HFFc6 (cell line): ENCODE measurements around the gene DENND1A. TPM values are rescaled to one million over a fixed set of nuclear protein-coding genes. Genes with fewer than 3 reads are reported as not detected.
"Not testable (repeated sequence)": the region's sequence is repeated elsewhere in the genome, so short reads cannot be mapped to it uniquely, and the experiment has no call there.

Source experiments
- DNase-seq: peaks from one replicate; pipeline ENCODE4 v3.0.0-alpha.2; 2018
- H3K27ac Mint-ChIP-seq: 2 replicates; pipeline ENCODE4 v1.8.0; 2020; ENCODE audit warnings: mild to moderate bottlenecking, mixed read lengths
- H3K27me3 Mint-ChIP-seq: 2 replicates; pipeline ENCODE4 v1.8.0; 2021; ENCODE audit warnings: mild to moderate bottlenecking, moderate library complexity, mixed read lengths; ENCODE audit not compliant: insufficient read depth
- H3K36me3 Mint-ChIP-seq: 2 replicates; pipeline ENCODE4 v1.8.0; 2021; ENCODE audit warnings: low read depth, mixed read lengths
- H3K4me1 Mint-ChIP-seq: 2 replicates; pipeline ENCODE4 v1.8.0; 2020; ENCODE audit warnings: low read depth, mixed read lengths
- H3K4me3 Mint-ChIP-seq: 2 replicates; pipeline ENCODE4 v1.8.0; 2020; ENCODE audit warnings: mild to moderate bottlenecking, moderate library complexity, mixed read lengths
- H3K9me3 Mint-ChIP-seq: 2 replicates; pipeline ENCODE4 v1.8.0; 2020; ENCODE audit warnings: mild to moderate bottlenecking, mixed read lengths
- total RNA-seq, 6 experiments: library from RNA; stranded (reverse); fragmentation: NEBNext Ultra II Directional; extraction: Animal tissue kit (Norgen Biotek cat#: 25700); gene quantifications; 2 replicates in 1 of 6; 3 replicates in 5 of 6; pipeline ENCODE4 v1.2.3, GENCODE V29; 2021
- TF ChIP-seq, protein P1 (sequence below): fragments of 200-600 bp; sonication (generic); IDR thresholded peaks from 2 replicates; pipeline ENCODE4 v1.5.0; 2021; ENCODE audit warnings: antibody characterized with exemption, mild to moderate bottlenecking

Gene DENND1A
- total RNA-seq, 6 experiments from 2014 or later = 25.4 to 38.3 (median 30.3) TPM

DNA sequence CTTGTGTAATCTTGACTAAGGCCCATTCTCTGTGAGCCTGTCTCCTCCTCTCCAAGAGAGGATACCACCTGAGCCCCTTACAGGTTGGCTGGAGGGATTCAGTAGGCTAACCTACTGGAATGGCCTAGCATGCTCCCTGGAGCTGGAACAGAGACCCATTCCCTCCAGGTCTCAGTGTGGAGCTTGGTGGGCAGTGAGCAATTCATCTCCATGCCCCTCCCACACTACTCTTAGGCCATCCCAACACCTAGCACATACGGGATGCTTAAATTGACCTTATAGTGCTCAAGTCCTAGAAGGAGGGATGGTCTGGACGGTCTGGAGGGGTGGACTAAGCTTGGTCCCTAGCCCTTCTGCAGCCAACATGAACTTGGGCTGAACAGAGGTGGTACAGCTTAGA, 498.3 kb downstream of the DENND1A start:
- no peak for DNase-seq
- peaks cover 27% of the 10 kb centered on the region for H3K36me3 Mint-ChIP-seq
- peaks cover 3% of the 10 kb centered on the region for H3K27me3 Mint-ChIP-seq
- no peak overlapping the region for H3K4me3 Mint-ChIP-seq
- TF ChIP-seq, protein P1, sequence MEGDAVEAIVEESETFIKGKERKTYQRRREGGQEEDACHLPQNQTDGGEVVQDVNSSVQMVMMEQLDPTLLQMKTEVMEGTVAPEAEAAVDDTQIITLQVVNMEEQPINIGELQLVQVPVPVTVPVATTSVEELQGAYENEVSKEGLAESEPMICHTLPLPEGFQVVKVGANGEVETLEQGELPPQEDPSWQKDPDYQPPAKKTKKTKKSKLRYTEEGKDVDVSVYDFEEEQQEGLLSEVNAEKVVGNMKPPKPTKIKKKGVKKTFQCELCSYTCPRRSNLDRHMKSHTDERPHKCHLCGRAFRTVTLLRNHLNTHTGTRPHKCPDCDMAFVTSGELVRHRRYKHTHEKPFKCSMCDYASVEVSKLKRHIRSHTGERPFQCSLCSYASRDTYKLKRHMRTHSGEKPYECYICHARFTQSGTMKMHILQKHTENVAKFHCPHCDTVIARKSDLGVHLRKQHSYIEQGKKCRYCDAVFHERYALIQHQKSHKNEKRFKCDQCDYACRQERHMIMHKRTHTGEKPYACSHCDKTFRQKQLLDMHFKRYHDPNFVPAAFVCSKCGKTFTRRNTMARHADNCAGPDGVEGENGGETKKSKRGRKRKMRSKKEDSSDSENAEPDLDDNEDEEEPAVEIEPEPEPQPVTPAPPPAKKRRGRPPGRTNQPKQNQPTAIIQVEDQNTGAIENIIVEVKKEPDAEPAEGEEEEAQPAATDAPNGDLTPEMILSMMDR = no peak
- no peaks in the 10 kb centered on the region for H3K9me3 Mint-ChIP-seq
- no peak overlapping the region for H3K27ac Mint-ChIP-seq
- no peaks in the 10 kb centered on the region for H3K4me1 Mint-ChIP-seq

DNA sequence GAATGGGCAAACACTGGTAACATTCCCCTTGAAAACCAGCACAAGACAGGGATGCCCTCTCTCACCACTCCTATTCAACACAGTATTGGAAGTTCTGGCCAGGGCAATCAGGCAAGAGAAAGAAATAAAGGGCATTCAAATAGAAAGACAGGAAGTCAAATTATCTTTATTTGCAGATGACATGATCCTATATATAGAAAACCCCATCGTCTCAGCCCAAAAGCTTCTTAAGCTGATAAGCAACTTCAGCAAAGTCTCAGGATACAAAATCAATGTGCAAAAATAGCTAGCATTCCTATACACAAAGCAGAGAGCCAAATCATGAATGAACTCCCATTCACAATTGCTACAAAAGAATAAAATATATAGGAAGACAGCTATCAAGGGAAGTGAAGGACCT, 501.5 kb downstream of the DENND1A start:
- H3K27ac Mint-ChIP-seq, H3K9me3 Mint-ChIP-seq, H3K4me3 Mint-ChIP-seq, H3K4me1 Mint-ChIP-seq, DNase-seq, H3K27me3 Mint-ChIP-seq: not testable (repeated sequence)
- peaks cover 27% of the 10 kb centered on the region for H3K36me3 Mint-ChIP-seq

DNA sequence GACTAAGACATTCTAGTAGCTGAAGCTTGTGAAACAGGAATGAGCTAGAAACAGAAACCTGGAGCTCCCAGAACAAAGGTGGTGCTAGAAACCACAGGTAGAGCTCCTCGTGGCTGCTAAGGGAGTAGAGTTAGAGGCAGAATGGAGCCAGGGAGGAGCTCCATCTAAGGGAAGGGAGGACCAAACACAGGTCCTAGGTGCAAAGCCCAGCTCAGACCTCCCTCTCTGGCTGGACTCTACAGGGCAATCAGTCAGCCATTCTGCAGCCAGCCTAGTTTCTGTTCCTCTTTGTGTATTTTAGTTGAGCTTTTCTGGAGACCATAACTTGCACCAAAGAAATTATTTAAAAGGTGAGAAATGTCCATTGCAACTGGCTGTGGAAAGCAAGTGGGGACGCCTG, 503.5 kb downstream of the DENND1A start:
- TF ChIP-seq, protein P1 = no peak
- Mint-ChIP-seq H3K4me1 (no peaks in the 10 kb centered on the region), H3K36me3 (peaks cover 27% of the 10 kb centered on the region), H3K9me3 (no peaks in the 10 kb centered on the region), H3K4me3 (no peak overlapping the region), H3K27me3 (no peaks in the 10 kb centered on the region; the same call in 1 of the 2 replicates), H3K27ac (no peak overlapping the region)
- no peak for DNase-seq

DNA sequence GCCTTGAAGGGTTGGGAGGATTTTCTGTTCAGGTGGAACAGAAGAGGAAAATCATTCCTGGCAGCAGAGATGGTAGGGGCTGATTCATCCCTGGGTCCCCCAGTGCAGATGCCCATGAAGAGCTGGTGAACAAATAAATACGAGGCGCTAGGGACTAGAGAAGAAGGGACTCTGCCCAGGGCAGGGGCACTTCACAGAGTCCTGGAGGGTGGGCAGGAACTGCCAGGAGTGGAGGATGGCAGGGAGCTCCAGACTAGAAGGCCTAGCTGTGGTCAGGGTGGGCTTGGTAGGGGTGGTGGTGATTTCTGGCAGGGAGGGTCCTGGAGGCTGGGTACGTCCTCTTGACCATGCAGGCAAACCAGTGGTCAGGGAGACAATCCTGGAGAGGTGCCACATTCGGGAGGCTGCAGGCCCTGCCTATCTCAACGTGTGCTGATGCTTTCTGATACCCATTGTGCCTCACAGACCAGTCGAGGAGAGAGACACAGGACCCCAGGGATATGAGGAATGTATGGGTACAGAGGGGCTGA, 504.0 kb downstream of the DENND1A start:
- TF ChIP-seq, protein P1 = no peak
- no peak for DNase-seq
- Mint-ChIP-seq H3K27me3 (no peaks in the 10 kb centered on the region; the same call in 1 of the 2 replicates), H3K27ac (no peak overlapping the region), H3K9me3 (no peaks in the 10 kb centered on the region), H3K36me3 (peaks cover 27% of the 10 kb centered on the region), H3K4me3 (no peak overlapping the region), H3K4me1 (no peaks in the 10 kb centered on the region)

DNA sequence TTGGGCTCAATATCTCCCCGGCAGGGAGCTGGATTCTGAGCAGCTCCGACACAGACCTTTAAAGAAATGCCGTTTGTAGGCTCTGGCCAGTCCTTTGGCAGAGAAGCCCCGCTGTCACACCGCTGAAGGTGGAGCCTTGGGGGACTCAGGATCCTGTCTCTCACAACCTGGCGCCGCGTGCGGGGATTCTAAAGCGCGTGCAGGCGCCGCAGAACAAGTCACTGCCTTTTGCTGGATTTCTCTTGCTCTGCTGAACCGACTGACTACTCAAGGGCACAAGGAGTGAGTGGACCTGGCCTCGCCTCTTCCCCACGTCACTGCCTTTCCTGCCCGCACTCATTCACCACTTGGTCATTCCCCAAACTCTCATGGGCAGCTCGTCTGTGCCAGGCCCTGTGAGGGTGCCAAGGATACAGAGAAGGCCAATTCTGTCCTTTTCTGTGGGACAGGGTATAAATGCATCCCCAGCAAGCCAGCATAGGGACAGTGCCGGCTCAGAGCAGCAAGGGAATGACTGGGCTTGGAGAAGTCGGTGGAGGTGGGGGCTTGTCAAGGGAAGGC, 504.6 kb downstream of the DENND1A start:
- Mint-ChIP-seq H3K4me1 (no peaks in the 10 kb centered on the region), H3K4me3 (no peak overlapping the region), H3K9me3 (no peaks in the 10 kb centered on the region), H3K36me3 (peaks cover 23% of the 10 kb centered on the region), H3K27me3 (no peaks in the 10 kb centered on the region; the same call in 1 of the 2 replicates), H3K27ac (no peak overlapping the region)
- DNase-seq = no peak
- TF ChIP-seq, protein P1 = no peak

DNA sequence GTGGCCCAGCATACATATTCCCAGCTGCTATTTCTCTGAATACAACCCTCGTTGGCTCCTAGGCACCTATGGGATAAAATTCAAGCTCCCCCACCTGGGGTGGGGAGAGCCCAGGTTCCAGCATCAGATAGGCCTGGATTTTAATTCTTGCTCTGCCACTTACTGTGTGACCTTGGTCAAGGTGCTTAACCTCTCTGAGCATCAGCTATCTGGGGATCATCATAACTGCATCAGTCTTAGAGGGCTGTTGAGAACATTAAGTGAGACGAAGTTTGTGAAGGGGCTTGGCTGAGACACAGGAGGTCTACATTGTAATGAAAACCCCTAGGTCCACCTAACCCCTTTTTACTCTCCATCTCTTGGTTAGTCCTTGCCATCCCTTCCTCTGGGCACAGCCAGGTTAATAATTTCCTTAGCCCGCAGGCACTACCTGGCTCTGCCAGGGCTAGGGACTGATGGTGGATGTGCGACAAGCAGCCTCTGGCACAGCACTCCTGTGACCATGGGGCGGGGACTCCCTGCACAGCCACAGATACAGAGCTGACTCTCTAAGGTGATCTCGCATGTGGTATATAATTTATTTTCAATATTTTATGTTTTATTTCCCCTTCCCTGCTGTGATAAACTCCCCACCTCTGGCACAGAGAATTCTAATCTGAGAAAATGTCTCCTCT, 505.2 kb downstream of the DENND1A start:
- Mint-ChIP-seq H3K27me3 (no peaks in the 10 kb centered on the region; the same call in 1 of the 2 replicates), H3K27ac (no peak overlapping the region), H3K9me3 (no peaks in the 10 kb centered on the region), H3K4me1 (no peaks in the 10 kb centered on the region), H3K4me3 (no peak overlapping the region), H3K36me3 (peaks cover 17% of the 10 kb centered on the region)
- DNase-seq = no peak
- TF ChIP-seq, protein P1 = no peak
